HG02970 (cell line): ENCODE results near the gene MYH7.
"Not testable (repeated sequence)": the region's sequence is repeated elsewhere in the genome, so short reads cannot be mapped to it uniquely, and the experiment has no call there.

Experiments
- ATAC-seq: cut with Tn5 transposase; IDR thresholded peaks from one replicate; pipeline ENCODE4 v1.9.1; 2021; ENCODE audit warnings: mild to moderate bottlenecking, moderate library complexity, moderate number of reproducible peaks; ENCODE audit not compliant: unreplicated experiment, low FRiP score

The MYH7 gene

GRCh38 chr14:23432102-23432925, 3.1 kb downstream of the MYH7 start:
- ATAC-seq = no peak

GRCh38 chr14:23431486-23431885, 4.0 kb downstream of the MYH7 start:
- no peak for ATAC-seq

- no peak for ATAC-seq
Observed at GRCh38 chr14:23430723-23431085, 4.8 kb downstream of the MYH7 start.

GRCh38 chr14:23430016-23430722, 5.3 kb downstream of the MYH7 start:
- ATAC-seq = no peak

GRCh38 chr14:23428686-23429495, 6.6 kb downstream of the MYH7 start:
- no peak for ATAC-seq

GRCh38 chr14:23425798-23426197, 9.7 kb downstream of the MYH7 start:
- not testable (repeated sequence) for ATAC-seq

- no peak for ATAC-seq
Observed at GRCh38 chr14:23425169-23425568, 10.3 kb downstream of the MYH7 start.

GRCh38 chr14:23423657-23424056, 11.8 kb downstream of the MYH7 start:
- ATAC-seq = no peak

GRCh38 chr14:23421594-23421993, 13.9 kb downstream of the MYH7 start:
- ATAC-seq = no peak

- not testable (repeated sequence) for ATAC-seq
Observed at GRCh38 chr14:23419646-23420045, 15.8 kb downstream of the MYH7 start.

- ATAC-seq = no peak
Observed at GRCh38 chr14:23418021-23418420, 17.4 kb downstream of the MYH7 start.

GRCh38 chr14:23417269-23417668, 18.2 kb downstream of the MYH7 start:
- not testable (repeated sequence) for ATAC-seq

GRCh38 chr14:23416801-23417200, 18.7 kb downstream of the MYH7 start:
- ATAC-seq = no peak

GRCh38 chr14:23415821-23416778, 19.4 kb downstream of the MYH7 start:
- ATAC-seq = no peak

GRCh38 chr14:23414906-23415820, 20.3 kb downstream of the MYH7 start:
- no peak for ATAC-seq

- ATAC-seq = no peak
Observed at GRCh38 chr14:23414254-23414653, 21.2 kb downstream of the MYH7 start.

- ATAC-seq = no peak
Observed at GRCh38 chr14:23413681-23414080, 21.8 kb downstream of the MYH7 start.

- ATAC-seq = no peak
Observed at GRCh38 chr14:23411563-23412525, 23.6 kb downstream of the MYH7 start.
